ENCODE data around the gene SASH1. TPM values are rescaled to one million over a fixed set of nuclear protein-coding genes. Genes with fewer than 3 reads are reported as not detected.

SASH1 gene
- total and polyA plus RNA-seq, 2 donors (not counting 3 experiments of a cell fraction or from before 2014, with no cell fraction given), result 18.5 to 103 TPM

DNA sequence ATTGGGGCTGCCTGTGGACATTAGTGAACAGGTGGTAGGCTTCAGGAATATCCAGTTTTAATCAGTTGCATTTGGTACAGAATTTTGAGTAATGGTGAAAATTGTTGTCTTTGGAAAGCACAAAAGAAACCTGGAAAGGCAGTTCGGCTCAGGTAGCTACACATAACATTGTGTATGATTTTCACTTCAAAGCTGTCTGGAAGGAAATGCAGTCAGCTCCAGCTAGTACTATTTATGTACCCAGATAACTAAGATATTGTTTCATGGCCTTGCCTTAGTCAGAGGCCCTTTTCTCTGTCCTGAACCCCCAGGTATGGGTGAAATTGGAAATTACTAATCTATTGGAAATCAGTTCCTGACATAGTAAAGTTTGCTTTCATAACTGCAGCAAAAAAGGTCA lies 208.6 kb downstream of the SASH1 start:
- dilution Hi-C loops (cut with MboI; ENCODE audit: extremely low pct_ligation_motif_present, low sequenced_read_pairs), result no loop called here
- TF ChIP-seq, protein P1, sequence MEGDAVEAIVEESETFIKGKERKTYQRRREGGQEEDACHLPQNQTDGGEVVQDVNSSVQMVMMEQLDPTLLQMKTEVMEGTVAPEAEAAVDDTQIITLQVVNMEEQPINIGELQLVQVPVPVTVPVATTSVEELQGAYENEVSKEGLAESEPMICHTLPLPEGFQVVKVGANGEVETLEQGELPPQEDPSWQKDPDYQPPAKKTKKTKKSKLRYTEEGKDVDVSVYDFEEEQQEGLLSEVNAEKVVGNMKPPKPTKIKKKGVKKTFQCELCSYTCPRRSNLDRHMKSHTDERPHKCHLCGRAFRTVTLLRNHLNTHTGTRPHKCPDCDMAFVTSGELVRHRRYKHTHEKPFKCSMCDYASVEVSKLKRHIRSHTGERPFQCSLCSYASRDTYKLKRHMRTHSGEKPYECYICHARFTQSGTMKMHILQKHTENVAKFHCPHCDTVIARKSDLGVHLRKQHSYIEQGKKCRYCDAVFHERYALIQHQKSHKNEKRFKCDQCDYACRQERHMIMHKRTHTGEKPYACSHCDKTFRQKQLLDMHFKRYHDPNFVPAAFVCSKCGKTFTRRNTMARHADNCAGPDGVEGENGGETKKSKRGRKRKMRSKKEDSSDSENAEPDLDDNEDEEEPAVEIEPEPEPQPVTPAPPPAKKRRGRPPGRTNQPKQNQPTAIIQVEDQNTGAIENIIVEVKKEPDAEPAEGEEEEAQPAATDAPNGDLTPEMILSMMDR (IDR thresholded peaks at IDR 0.05; ENCODE audit: extremely low read depth in 1 of 2, insufficient read depth in 1 of 2, low read depth in 1 of 2, low read length in 2 of 2), result no peak
- TF ChIP-seq, protein P2, sequence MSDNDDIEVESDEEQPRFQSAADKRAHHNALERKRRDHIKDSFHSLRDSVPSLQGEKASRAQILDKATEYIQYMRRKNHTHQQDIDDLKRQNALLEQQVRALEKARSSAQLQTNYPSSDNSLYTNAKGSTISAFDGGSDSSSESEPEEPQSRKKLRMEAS (IDR thresholded peaks at IDR 0.05; ENCODE audit: insufficient read depth, insufficient read length), result no peak
- TF ChIP-seq POLR2AphosphoS5 (IDR thresholded peaks at IDR 0.05; ENCODE audit: insufficient read depth, low read depth, low read length), result no peak
- TF ChIP-seq FOS (IDR thresholded peaks at IDR 0.05; ENCODE audit: borderline replicate concordance, insufficient read depth, low read length), result no peak
- no peak for TF ChIP-seq EZH2 (IDR thresholded peaks at IDR 0.05; ENCODE audit: borderline replicate concordance, low read depth, low read length, severe bottlenecking)
- TF ChIP-seq GATA2 (IDR thresholded peaks at IDR 0.05; ENCODE audit: insufficient read depth, insufficient read length, low read depth, low read length), result no peak
- no peak for TF ChIP-seq MYC (IDR thresholded peaks at IDR 0.05; ENCODE audit: low read depth, low read length)
- TF ChIP-seq POLR2A (IDR thresholded peaks at IDR 0.05; ENCODE audit: low read depth, low read length), result no peak
- TF ChIP-seq JUN (IDR thresholded peaks at IDR 0.05; ENCODE audit: borderline replicate concordance, insufficient read depth, insufficient read length, low read depth), result no peak
- Histone ChIP-seq H2AFZ (ENCODE audit: low read depth, low read length) (no peak overlapping the region), H3K27ac (ENCODE audit: insufficient read depth, low read depth, low read length) (no peak overlapping the region), H3K4me3 (replicated peaks in 1 of 3; ENCODE audit: insufficient read depth in 1 of 3, low read depth in 1 of 3, low read length in 3 of 3) (no peak overlapping the region), H3K36me3 (ENCODE audit: control insufficient read depth in 2 of 2, extremely low read depth in 1 of 2, insufficient read depth in 2 of 2, low read length in 2 of 2) (peaks cover 10 to 17% of the 10 kb centered on the region in 2 experiments), H4K20me1 (replicated peaks; ENCODE audit: control insufficient read depth, extremely low read depth, insufficient read depth, low read length) (no peaks in the 10 kb centered on the region), H3K4me2 (ENCODE audit: insufficient read depth, low read length) (no peak overlapping the region), H3K9me3 (replicated peaks; ENCODE audit: control insufficient read depth, insufficient read depth, low read length) (no peaks in the 10 kb centered on the region), H3K9me1 (replicated peaks; ENCODE audit: control insufficient read depth, extremely low read depth, insufficient read depth, low read length) (no peaks in the 10 kb centered on the region), H3K79me2 (ENCODE audit: control insufficient read depth, insufficient read depth, low read length) (no peaks in the 10 kb centered on the region), H3K27me3 (ENCODE audit: control insufficient read depth in 2 of 2, insufficient read depth in 2 of 2, low read length in 2 of 2) (no peaks in the 10 kb centered on the region), H3K9ac (replicated peaks; ENCODE audit: extremely low read depth, insufficient read depth, low read length) (no peak overlapping the region), H3K4me1 (ENCODE audit: control insufficient read depth, extremely low read depth, insufficient read depth, low read length) (no peaks in the 10 kb centered on the region)
- POLR2A ChIA-PET, result no interaction called here
- CTCF ChIA-PET, result interaction anchor here (1.3 kb wide), 1 partner anchor 9 kb away, joined by 4 read pairs; no protein-coding TSS in a partner anchor
- intact Hi-C loops (cut with micrococcal nuclease), result no loop called here
- FAIRE-seq (no peak), DNase-seq (ENCODE audit: low read depth, low spot score) (no peak)
- BruUV-seq (replicated peaks), result no TSS peak

All from endothelial cell of umbilical vein (primary cell).